HepG2 (cell line): ENCODE data around the gene PRKG1. TPM values are rescaled to one million over a fixed set of nuclear protein-coding genes. Genes with fewer than 3 reads are reported as not detected.

Experiments used
- ATAC-seq: fragments of 200-7000 bp; cut with Tn5 transposase; 3 replicates; pipeline ENCODE4 v1.9.1; 2020; ENCODE audit warnings: mild to moderate bottlenecking, moderate library complexity
- BruUV-seq: library from RNA; stranded (reverse); fragments of 400-500 nt; replicated peaks from 2 replicates; lab custom pipeline; 2021; lab: Mats Ljungman, UMichigan
- CTCF ChIA-PET: fragments of 300-600 bp; formaldehyde crosslinking; extraction: SDS; loops from one replicate; lab custom pipeline; 2021; ENCODE audit warnings: low total read pairs, inconsistent platforms, low intra/inter-chr PET ratio; lab: Yijun Ruan, JAX
- POLR2A ChIA-PET: fragments of 350-600 bp; sonication (Branson Sonifier 250); formaldehyde crosslinking; loops from one replicate; lab custom pipeline; 2020; ENCODE audit warnings: antibody characterized with exemption, inconsistent platforms; lab: Yijun Ruan, JAX
- DNase-seq: peaks from one replicate; pipeline ENCODE4 v3.0.0-alpha.2; 2015; ENCODE audit warnings: low spot score
- FAIRE-seq: peaks from 3 replicates; lab custom pipeline; 2011; peaks lifted over from hg19 to GRCh38; lab: Jason Lieb, UNC
- H2AFZ ChIP-seq: one replicate; pipeline ENCODE4 v1.6.1; 2011; ENCODE audit warnings: low read length, inconsistent platforms
- H3K27ac ChIP-seq: fragments of 300-600 bp; 3 replicates; pipeline ENCODE4 v1.8.0; 2011; ENCODE audit warnings: mixed run types, mild to moderate bottlenecking, mixed read lengths, low read length, inconsistent platforms; ENCODE audit not compliant: insufficient read depth; ENCODE audit errors: extremely low read length
- H3K27me3 ChIP-seq, 2 experiments: fragments of 200-600 bp in 1 of 2; 2 replicates in 1 of 2; 3 replicates in 1 of 2; pipeline versions ENCODE4 v1.6.0 to v1.8.0; 2011; ENCODE audit warnings: low read length in 2 of 2, mild to moderate bottlenecking in 2 of 2, moderate library complexity in 2 of 2, inconsistent platforms in 1 of 2; ENCODE audit not compliant: insufficient read depth in 2 of 2, control insufficient read depth in 1 of 2
- H3K36me3 ChIP-seq, 2 experiments: fragments of 200-600 bp in 1 of 2; replicated peaks in 1 of 2; 2 replicates in 1 of 2; 3 replicates in 1 of 2; pipeline versions ENCODE4 v1.5.1 to v1.8.0; 2011; ENCODE audit warnings: low read length in 2 of 2, inconsistent platforms in 1 of 2; ENCODE audit not compliant: insufficient read depth in 2 of 2, control insufficient read depth in 1 of 2
- H3K4me1 ChIP-seq: 2 replicates; pipeline ENCODE4 v1.5.1; 2012; ENCODE audit warnings: low read length, inconsistent platforms; ENCODE audit not compliant: insufficient read depth
- H3K4me2 ChIP-seq: 2 replicates; pipeline ENCODE4 v1.6.0; 2011; ENCODE audit warnings: low read depth, low read length, inconsistent platforms
- H3K4me3 ChIP-seq, 3 experiments: fragments of 200-600 bp in 1 of 3; sonication (generic), shearing (Covaris generic) in 1 of 3; replicated peaks in 1 of 3; 2 replicates each; pipeline ENCODE4 v1.5.1; 2011 to 2016; ENCODE audit warnings: low read length in 3 of 3, inconsistent platforms in 2 of 3, low read depth in 2 of 3, mild to moderate bottlenecking in 2 of 3, control low read depth in 1 of 3, mixed read lengths in 1 of 3; ENCODE audit not compliant: insufficient read depth in 1 of 3
- H3K79me2 ChIP-seq: one replicate; pipeline ENCODE4 v1.6.1; 2011; ENCODE audit warnings: low read length, inconsistent platforms; ENCODE audit not compliant: insufficient read depth
- H3K9ac ChIP-seq: 2 replicates; pipeline ENCODE4 v1.6.0; 2011; ENCODE audit warnings: mild to moderate bottlenecking, low read depth, low read length, inconsistent platforms; ENCODE audit not compliant: insufficient read depth
- H3K9me3 ChIP-seq: 2 replicates; pipeline ENCODE4 v1.5.1; 2012; ENCODE audit warnings: mild to moderate bottlenecking, low read length
- H4K20me1 ChIP-seq: 2 replicates; pipeline ENCODE4 v1.6.0; 2011; ENCODE audit warnings: inconsistent platforms, mild to moderate bottlenecking, low read length, moderate library complexity; ENCODE audit not compliant: insufficient read depth
- CSRNP1 ChIP-seq: sonication (generic); formaldehyde crosslinking; IDR thresholded peaks from 2 replicates; pipeline ENCODE4 v1.8.1; 2023; ENCODE audit warnings: mild to moderate bottlenecking, missing genetic modification reagents
- DMTF1 ChIP-seq: sonication (generic); formaldehyde crosslinking; IDR thresholded peaks from 2 replicates; pipeline ENCODE4 v1.4.0; 2020; ENCODE audit warnings: mild to moderate bottlenecking, missing genetic modification reagents
- E2F5 ChIP-seq: sonication (generic); formaldehyde crosslinking; conservative IDR thresholded peaks from 2 replicates; pipeline ENCODE4 v1.4.0; 2020; ENCODE audit warnings: missing genetic modification reagents
- EED ChIP-seq: sonication (generic); formaldehyde crosslinking; IDR thresholded peaks from 2 replicates; pipeline ENCODE4 v1.5.0; 2020; ENCODE audit warnings: mild to moderate bottlenecking, missing genetic modification reagents
- HNRNPLL ChIP-seq: fragments of 200-400 bp; formaldehyde crosslinking; IDR thresholded peaks from 2 replicates; pipeline ENCODE4 v1.6.1; 2017; ENCODE audit warnings: mild to moderate bottlenecking, low read depth, low read length; ENCODE audit not compliant: poor library complexity, severe bottlenecking
- KLF12 ChIP-seq: sonication (generic); formaldehyde crosslinking; IDR thresholded peaks from 2 replicates; pipeline ENCODE4 v1.4.0; 2020; ENCODE audit warnings: missing genetic modification reagents, borderline replicate concordance
- NCOA1 ChIP-seq: sonication (generic); formaldehyde crosslinking; IDR thresholded peaks from 2 replicates; pipeline ENCODE4 v1.9.0; 2021; ENCODE audit warnings: missing genetic modification reagents
- NFKBIZ ChIP-seq: IDR thresholded peaks from 2 replicates; pipeline ENCODE4 v1.6.1; 2018; ENCODE audit warnings: missing genetic modification reagents, missing compliant biosample characterization
- NFYB ChIP-seq: sonication (generic); formaldehyde crosslinking; IDR thresholded peaks from 2 replicates; pipeline ENCODE4 v1.4.0; 2020; ENCODE audit warnings: missing genetic modification reagents
- SNAI1 ChIP-seq: sonication (generic); formaldehyde crosslinking; IDR thresholded peaks from 2 replicates; pipeline ENCODE4 v1.5.0; 2020; ENCODE audit warnings: mild to moderate bottlenecking, missing genetic modification reagents, borderline replicate concordance
- ZHX1 ChIP-seq: sonication (generic); formaldehyde crosslinking; IDR thresholded peaks from 2 replicates; pipeline ENCODE4 v1.8.1; 2022; ENCODE audit warnings: low read depth, mild to moderate bottlenecking, missing genetic modification reagents
- ZNF251 ChIP-seq: sonication (generic); formaldehyde crosslinking; IDR thresholded peaks from 2 replicates; pipeline ENCODE4 v1.9.0; 2021; ENCODE audit warnings: mild to moderate bottlenecking, missing genetic modification reagents
- ZNF567 ChIP-seq: sonication (generic); formaldehyde crosslinking; IDR thresholded peaks from 2 replicates; pipeline ENCODE4 v1.8.1; 2023; ENCODE audit warnings: mild to moderate bottlenecking, missing genetic modification reagents, borderline replicate concordance
- ZNF772 ChIP-seq: sonication (generic); formaldehyde crosslinking; IDR thresholded peaks from 2 replicates; pipeline ENCODE4 v1.5.0; 2020; ENCODE audit warnings: mild to moderate bottlenecking, missing genetic modification reagents
- WGBS: methylation state at CpG from one replicate; pipeline ENCODE4 v1.1.6; 2017; ENCODE audit warnings: low lambda C conversion rate; 5-methylcytosine and 5-hydroxymethylcytosine counted together
- in situ Hi-C: cut with HindIII; loops from 2 replicates; pipeline ENCODE4 v1.10.0; 2017; ENCODE audit warnings: low pct_unique_long_range_greater_than_20kb; ENCODE audit not compliant: extremely low pct_ligation_motif_present
- intact Hi-C: fragments of 100-400 bp; cut with micrococcal nuclease; formaldehyde crosslinking; loops from one replicate; pipeline ENCODE4 v1.10.0; 2022; ENCODE audit not compliant: unreplicated experiment
- polyA plus RNA-seq, 8 experiments: library from polyadenylated mRNA; depleted of rRNA in 3 of 8; stranded (reverse) in 7 of 8; unstranded in 1 of 8; fragments of >200 nt; fragmentation: Illumina TruSeq in 4 of 8; extraction: Trizol in 4 of 8; gene quantifications; 2 replicates each; pipeline versions ENCODE4 v1.2.1 to v1.2.3, GENCODE V29; 2011 to 2016; ENCODE audit warnings: low read depth in 4 of 8, missing spikeins in 1 of 8, mixed read lengths in 1 of 8; ENCODE audit not compliant: insufficient read depth in 1 of 8
- total RNA-seq, 5 experiments: library from RNA; depleted of rRNA; stranded (reverse); fragments of >200 nt; fragmentation: Illumina TruSeq; extraction: Trizol; gene quantifications; 2 replicates each; pipeline ENCODE4 v1.2.3, GENCODE V29; 2016; ENCODE audit warnings: low read depth in 1 of 5

The PRKG1 gene
- total and polyA plus RNA-seq, 2 of the 13 experiments (the other 11 are each of a cell fraction or from before 2014, with no cell fraction given), result 0.01 TPM; not detected in 1

- CTCF ChIA-PET, result no interaction called here
- H3K4me2 ChIP-seq, result no peak overlapping the region
- FAIRE-seq, result no peak
- in situ Hi-C loops, result loop anchor here (25.0 kb wide), 1 partner anchor 818 kb away; no protein-coding TSS in a partner anchor
- TF ChIP-seq ZNF251 (CRISPR knock-in tag) (no peak), ZNF772 (no peak), NFKBIZ (CRISPR knock-in tag) (no peak), ZNF567 (CRISPR knock-in tag) (no peak), NCOA1 (no peak), ZHX1 (CRISPR knock-in tag) (no peak), E2F5 (CRISPR knock-in tag) (no peak), HNRNPLL (no peak), SNAI1 (CRISPR knock-in tag) (no peak), CSRNP1 (CRISPR knock-in tag) (no peak), NFYB (no peak), EED (CRISPR knock-in tag) (no peak), KLF12 (no peak), DMTF1 (no peak)
- TF ChIP-seq, all 625 proteins: peak for 0
- no peak overlapping the region for H3K4me3 ChIP-seq
- WGBS, result 31% methylated on average over 3 of the region's 3 CpGs
- H3K9ac ChIP-seq, result no peak overlapping the region
- H3K9me3 ChIP-seq, result no peaks in the 10 kb centered on the region
- H3K79me2 ChIP-seq, result no peaks in the 10 kb centered on the region
- BruUV-seq, result no TSS peak
- POLR2A ChIA-PET, result no interaction called here
- no peak overlapping the region for H2AFZ ChIP-seq
- ATAC-seq (no peak), DNase-seq (no peak)
- intact Hi-C loops, result no loop called here
- H3K27me3 ChIP-seq, result no peaks in the 10 kb centered on the region
- H3K4me1 ChIP-seq, result no peaks in the 10 kb centered on the region
- H4K20me1 ChIP-seq, result no peaks in the 10 kb centered on the region
- no peak overlapping the region for H3K27ac ChIP-seq
- no peaks in the 10 kb centered on the region for H3K36me3 ChIP-seq
Measured at GRCh38 chr10:51394039-51394438, 319.8 kb downstream of the PRKG1 start.
